AG04449 (cell line): Measurements from ENCODE around the gene PPARG.
"Not testable (repeated sequence)": the region's sequence is repeated elsewhere in the genome, so short reads cannot be mapped to it uniquely, and the experiment has no call there.

Experiments used
- CTCF ChIA-PET: fragments of 350-600 bp; formaldehyde crosslinking; extraction: SDS; loops from one replicate; lab custom pipeline; 2021; ENCODE audit warnings: antibody characterized with exemption; lab: Yijun Ruan, JAX
- POLR2A ChIA-PET: fragments of 400-600, 350-600 bp; formaldehyde crosslinking; extraction: SDS; loops from one replicate; lab custom pipeline; 2020; ENCODE audit warnings: antibody characterized with exemption, inconsistent platforms; lab: Yijun Ruan, JAX
- DNase-seq: peaks from one replicate; pipeline ENCODE4 v3.0.0-alpha.2; 2010; ENCODE audit warnings: low read depth, low spot score
- H3K4me3 ChIP-seq: 2 replicates; pipeline ENCODE4 v1.5.1; 2011; ENCODE audit warnings: low read depth, mild to moderate bottlenecking, control low read depth, low read length
- TF ChIP-seq, protein P1 (sequence below): IDR thresholded peaks from one replicate; pipeline ENCODE4 v1.5.1; 2011; ENCODE audit warnings: mild to moderate bottlenecking, moderate library complexity, low read length, control low read depth, inconsistent platforms; ENCODE audit not compliant: insufficient read depth; ENCODE audit errors: missing control alignments

Gene PPARG

DNA sequence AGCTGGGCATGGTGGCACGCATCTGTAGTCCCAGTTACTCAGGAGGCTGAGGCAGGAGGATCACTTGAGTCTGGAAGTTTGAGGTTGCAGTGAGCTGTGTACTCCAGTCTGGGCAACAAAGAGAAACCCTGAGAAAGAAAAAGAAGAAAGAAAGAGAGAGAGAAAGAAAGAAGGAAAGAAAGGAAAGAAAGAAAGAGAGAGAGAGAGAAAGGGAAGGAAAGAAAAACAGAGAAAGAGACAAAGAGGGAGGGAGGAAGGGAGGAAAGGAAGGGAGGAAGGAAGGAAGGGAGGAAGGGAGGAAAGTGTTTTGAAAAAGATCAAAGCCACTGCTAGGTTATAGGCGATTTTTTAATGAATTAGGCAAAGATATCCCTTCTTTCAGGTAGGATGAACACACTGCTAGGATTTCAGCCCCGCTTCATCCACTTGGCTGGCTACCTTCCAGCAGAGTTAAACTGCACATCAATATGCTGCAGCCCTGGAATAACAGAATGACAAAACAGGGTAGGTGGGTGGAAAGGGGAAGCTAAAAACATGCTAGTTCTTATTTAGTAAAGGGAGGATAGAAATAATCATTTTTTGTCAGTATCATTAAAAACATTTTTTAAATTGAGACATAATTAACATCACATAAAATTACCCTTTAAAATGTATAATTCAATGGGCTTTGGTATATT, 12.8 kb upstream of the PPARG start:
- no peak for DNase-seq
- ChIA-PET POLR2A (no interaction called here), CTCF (no interaction called here)
- H3K4me3 ChIP-seq = no peak overlapping the region
- TF ChIP-seq, protein P1, sequence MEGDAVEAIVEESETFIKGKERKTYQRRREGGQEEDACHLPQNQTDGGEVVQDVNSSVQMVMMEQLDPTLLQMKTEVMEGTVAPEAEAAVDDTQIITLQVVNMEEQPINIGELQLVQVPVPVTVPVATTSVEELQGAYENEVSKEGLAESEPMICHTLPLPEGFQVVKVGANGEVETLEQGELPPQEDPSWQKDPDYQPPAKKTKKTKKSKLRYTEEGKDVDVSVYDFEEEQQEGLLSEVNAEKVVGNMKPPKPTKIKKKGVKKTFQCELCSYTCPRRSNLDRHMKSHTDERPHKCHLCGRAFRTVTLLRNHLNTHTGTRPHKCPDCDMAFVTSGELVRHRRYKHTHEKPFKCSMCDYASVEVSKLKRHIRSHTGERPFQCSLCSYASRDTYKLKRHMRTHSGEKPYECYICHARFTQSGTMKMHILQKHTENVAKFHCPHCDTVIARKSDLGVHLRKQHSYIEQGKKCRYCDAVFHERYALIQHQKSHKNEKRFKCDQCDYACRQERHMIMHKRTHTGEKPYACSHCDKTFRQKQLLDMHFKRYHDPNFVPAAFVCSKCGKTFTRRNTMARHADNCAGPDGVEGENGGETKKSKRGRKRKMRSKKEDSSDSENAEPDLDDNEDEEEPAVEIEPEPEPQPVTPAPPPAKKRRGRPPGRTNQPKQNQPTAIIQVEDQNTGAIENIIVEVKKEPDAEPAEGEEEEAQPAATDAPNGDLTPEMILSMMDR = no peak

DNA sequence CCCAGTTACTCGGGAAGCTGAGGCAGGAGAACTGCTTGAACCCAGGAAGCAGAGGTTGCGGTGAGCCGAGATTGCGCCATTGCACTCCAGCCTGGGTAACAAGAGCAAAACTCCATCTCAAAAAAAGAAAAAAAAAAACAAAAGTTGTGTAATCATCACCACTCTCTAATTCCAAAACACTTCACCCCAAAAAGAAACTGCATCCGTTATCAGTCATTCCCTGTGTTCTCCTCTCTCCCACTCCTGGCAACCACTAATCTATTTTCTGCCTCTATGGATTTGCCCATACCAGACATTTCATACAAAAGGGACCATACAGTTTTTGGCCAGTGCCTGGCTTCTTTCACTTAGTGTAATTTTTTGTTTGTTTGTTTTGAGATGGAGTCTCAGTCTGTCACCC, 12.0 kb upstream of the PPARG start:
- H3K4me3 ChIP-seq, DNase-seq, CTCF ChIA-PET: not testable (repeated sequence)
- POLR2A ChIA-PET = interaction anchor here (0.7 kb wide), 1 partner anchor 41 kb away, joined by 3 read pairs; no protein-coding TSS in a partner anchor

DNA sequence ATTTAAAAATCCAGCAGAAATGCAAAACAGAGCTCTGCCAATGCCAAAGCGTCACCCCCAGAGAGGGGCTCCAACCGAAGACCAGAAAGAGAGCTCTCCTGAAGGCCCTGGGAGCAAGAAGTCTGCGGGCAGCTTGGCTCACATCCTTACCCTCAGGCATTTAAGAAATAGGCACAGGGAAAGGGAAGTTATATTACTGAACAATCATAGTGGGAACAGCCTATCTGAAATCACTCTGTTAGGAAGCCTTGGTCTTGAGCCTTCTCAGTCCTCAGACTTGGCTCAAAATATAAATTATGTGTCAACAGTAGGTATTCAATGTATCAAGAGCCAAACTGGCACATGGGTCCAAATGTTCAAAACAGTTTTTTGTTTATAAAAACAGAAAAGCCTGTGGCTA, 10.3 kb upstream of the PPARG start:
- TF ChIP-seq, protein P1 = no peak
- no peak for DNase-seq
- CTCF ChIA-PET = no interaction called here
- POLR2A ChIA-PET = no interaction called here
- no peak overlapping the region for H3K4me3 ChIP-seq

DNA sequence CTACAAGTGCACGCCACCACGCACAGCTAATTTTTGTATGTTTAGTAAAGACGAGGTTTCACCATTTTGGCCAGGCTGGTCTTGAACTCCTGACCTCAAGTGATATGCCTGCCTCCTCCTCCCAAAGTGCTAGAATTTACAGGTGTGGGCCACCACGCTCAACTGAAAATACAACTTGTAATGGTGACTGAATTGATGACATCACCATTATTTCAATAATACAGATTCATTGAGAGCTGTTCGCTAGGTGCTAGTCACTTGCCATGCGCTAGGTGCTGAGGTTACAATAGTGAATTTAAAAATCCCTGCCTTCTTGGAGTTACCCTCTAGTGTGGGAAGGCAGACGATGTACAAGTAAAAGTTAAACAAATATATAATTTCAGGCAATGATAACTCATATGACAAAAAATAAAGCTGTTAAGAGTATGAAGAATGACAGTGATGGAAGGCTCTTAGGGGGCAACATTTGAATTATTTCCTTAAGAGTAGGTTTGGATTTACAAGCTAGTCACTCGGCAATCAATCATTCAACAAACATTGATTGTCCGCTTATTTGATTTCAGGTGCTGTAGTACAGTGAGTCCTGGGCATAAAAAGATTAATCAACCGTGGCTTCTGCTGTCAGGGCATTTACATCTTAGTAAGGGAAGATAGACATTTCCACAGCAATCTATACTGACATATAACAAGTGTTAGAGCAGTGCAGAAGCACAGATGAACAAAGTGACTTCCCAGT, 9.1 kb upstream of the PPARG start:
- no peak overlapping the region for H3K4me3 ChIP-seq
- CTCF ChIA-PET = no interaction called here
- DNase-seq = no peak
- TF ChIP-seq, protein P1 = no peak
- POLR2A ChIA-PET = no interaction called here

DNA sequence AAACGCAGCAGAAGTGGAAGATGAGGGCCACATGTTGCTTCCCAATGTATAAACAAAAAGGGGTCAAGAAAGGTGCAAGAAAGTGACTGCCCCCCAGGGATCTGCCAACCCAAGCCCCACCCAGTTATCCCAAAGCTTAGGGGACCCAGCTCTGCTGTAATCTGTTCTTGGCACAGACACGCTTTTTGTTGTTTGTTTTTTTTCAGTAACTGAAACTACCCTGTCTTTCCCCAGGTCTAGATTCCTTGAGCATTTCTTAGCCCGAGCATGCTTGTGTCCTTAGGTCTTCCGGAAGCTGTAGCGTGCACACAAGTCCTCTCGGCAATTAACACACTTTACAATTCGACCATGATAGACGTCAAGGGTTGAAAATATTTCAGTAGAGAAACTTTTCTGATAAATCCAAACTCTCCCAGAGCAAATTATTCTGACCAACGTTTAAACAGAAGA, 8.5 kb upstream of the PPARG start:
- no peak overlapping the region for H3K4me3 ChIP-seq
- TF ChIP-seq, protein P1 = no peak
- ChIA-PET POLR2A (no interaction called here), CTCF (no interaction called here)
- DNase-seq = no peak

DNA sequence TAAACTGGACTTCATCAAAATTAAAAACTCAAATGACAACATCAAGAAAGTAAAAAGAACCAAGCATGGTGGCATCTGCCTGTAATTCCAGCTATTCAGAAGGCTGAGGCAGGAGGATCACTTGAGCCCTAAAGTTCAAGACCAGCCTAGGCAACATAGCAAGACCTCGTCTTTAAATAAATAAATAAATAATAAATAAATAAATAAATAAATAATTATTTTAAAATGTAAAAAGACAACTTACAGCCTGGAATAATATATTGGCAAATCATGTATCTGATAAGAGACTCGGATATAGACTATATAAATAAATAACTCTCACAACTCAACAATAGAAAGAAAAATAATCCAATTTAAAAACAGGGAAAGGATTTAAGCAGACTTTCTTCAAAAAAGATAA, 4.3 kb upstream of the PPARG start:
- no peak overlapping the region for H3K4me3 ChIP-seq
- TF ChIP-seq, protein P1 = no peak
- no peak for DNase-seq
- CTCF ChIA-PET = no interaction called here
- POLR2A ChIA-PET = no interaction called here
